ENCODE data around the gene SBF2.

Gene SBF2

DNA sequence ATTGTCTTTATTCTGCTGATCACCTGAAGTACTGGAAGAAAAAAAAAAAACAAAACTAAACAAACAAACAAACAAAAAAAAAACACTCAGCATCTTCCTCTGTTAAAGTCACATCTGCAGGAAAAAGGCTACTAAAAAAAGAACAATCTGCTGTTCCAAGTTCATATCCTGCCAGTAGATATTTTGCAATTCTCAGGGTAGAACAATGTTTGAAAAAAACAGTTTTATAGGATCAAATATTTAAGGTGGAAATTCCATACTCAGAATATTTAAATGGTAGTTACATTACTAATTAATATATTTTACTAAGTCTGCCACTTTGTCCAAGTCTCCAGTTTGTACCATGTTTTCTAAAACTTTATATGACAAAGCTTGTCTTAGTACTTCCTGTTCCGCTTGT, 175.2 kb downstream of the SBF2 start:
- no peak overlapping the region for H3K4me3 ChIP-seq (ENCODE audit: low read length)
- no peaks in the 10 kb centered on the region for H3K9me3 ChIP-seq (ENCODE audit: control insufficient read depth, insufficient read depth, low read length)
- H3K79me2 ChIP-seq (ENCODE audit: control insufficient read depth, low read length) = no peaks in the 10 kb centered on the region
- H3K9me2 ChIP-seq (replicated peaks; ENCODE audit: control insufficient read depth, low read length) = no peaks in the 10 kb centered on the region
- peaks cover 11% of the 10 kb centered on the region; the same call in 1 of the 2 replicates for H3K4me1 ChIP-seq (ENCODE audit: control insufficient read depth, low read length)
- H3F3A ChIP-seq (ENCODE audit: control insufficient read depth, insufficient read depth) = no peaks in the 10 kb centered on the region
- no peak overlapping the region for H3K27ac ChIP-seq (ENCODE audit: low read depth, low read length)
- no peaks in the 10 kb centered on the region for H3K36me3 ChIP-seq (ENCODE audit: control insufficient read depth, low read length)
- no peaks in the 10 kb centered on the region for H3K27me3 ChIP-seq (ENCODE audit: control insufficient read depth, low read length)
- no peaks in the 10 kb centered on the region for H4K20me1 ChIP-seq (ENCODE audit: control insufficient read depth, insufficient read depth, low read depth, low read length)
- no peak for TF ChIP-seq EZH2phosphoT487 (IDR thresholded peaks at IDR 0.05; ENCODE audit: borderline replicate concordance, low read length)
- no peak for TF ChIP-seq CTCF (IDR thresholded peaks at IDR 0.05; ENCODE audit: low read depth, low read length, poor library complexity, severe bottlenecking)
- no peak overlapping the region for H3K4me2 ChIP-seq (ENCODE audit: low read length)

DNA sequence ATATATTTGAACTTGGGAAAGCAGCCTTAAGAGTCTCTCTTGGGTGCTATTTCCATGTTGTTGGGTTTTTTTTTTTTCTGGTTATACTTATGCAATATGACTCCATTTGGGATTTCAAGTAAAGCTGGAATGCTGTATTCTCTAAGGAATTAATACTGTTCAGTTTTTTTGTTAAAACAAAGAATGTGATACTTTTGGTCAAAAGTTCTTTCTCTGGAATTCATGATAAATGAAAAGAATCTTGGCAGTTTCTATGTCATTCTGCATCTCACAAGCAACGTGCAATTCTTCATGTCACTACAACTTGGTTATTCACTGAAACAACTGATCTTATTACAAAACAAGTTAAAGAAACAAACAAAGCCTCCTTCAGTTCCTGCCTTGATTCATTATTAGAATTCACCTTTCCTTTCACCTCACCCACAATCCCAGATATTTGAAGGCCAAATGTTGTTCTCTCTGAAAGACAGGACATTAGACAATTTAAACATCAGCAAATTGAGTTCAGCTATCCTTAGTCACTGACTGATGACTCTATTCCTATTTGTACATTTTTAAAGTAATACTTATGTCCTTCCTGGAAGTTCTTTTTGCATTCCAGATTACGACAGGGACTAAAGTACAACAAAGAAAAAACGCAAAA, 176.2 kb downstream of the SBF2 start:
- Histone ChIP-seq H3K9me2 (replicated peaks; ENCODE audit: control insufficient read depth, low read length) (no peaks in the 10 kb centered on the region), H4K20me1 (ENCODE audit: control insufficient read depth, insufficient read depth, low read depth, low read length) (no peaks in the 10 kb centered on the region), H3K36me3 (ENCODE audit: control insufficient read depth, low read length) (no peaks in the 10 kb centered on the region), H3K9me3 (ENCODE audit: control insufficient read depth, insufficient read depth, low read length) (no peaks in the 10 kb centered on the region), H3K4me3 (ENCODE audit: low read length) (no peak overlapping the region), H3F3A (ENCODE audit: control insufficient read depth, insufficient read depth) (no peaks in the 10 kb centered on the region), H3K27me3 (ENCODE audit: control insufficient read depth, low read length) (no peaks in the 10 kb centered on the region), H3K27ac (ENCODE audit: low read depth, low read length) (no peak overlapping the region), H3K4me1 (ENCODE audit: control insufficient read depth, low read length) (peaks cover 11% of the 10 kb centered on the region; the same call in 1 of the 2 replicates), H3K79me2 (ENCODE audit: control insufficient read depth, low read length) (no peaks in the 10 kb centered on the region), H3K4me2 (ENCODE audit: low read length) (no peak overlapping the region)
- TF ChIP-seq EZH2phosphoT487 (IDR thresholded peaks at IDR 0.05; ENCODE audit: borderline replicate concordance, low read length) = no peak
- no peak for TF ChIP-seq CTCF (IDR thresholded peaks at IDR 0.05; ENCODE audit: low read depth, low read length, poor library complexity, severe bottlenecking)

GRCh38 chr11:10116588-10116987, 177.4 kb downstream of the SBF2 start:
- H3K4me3 ChIP-seq (ENCODE audit: low read length) = no peak overlapping the region
- H3K4me1 ChIP-seq (ENCODE audit: control insufficient read depth, low read length) = peaks cover 11% of the 10 kb centered on the region; the same call in 1 of the 2 replicates
- no peak for TF ChIP-seq EZH2phosphoT487 (IDR thresholded peaks at IDR 0.05; ENCODE audit: borderline replicate concordance, low read length)
- TF ChIP-seq CTCF (IDR thresholded peaks at IDR 0.05; ENCODE audit: low read depth, low read length, poor library complexity, severe bottlenecking) = no peak
- no peaks in the 10 kb centered on the region for H4K20me1 ChIP-seq (ENCODE audit: control insufficient read depth, insufficient read depth, low read depth, low read length)
- no peaks in the 10 kb centered on the region for H3K79me2 ChIP-seq (ENCODE audit: control insufficient read depth, low read length)
- no peaks in the 10 kb centered on the region for H3K27me3 ChIP-seq (ENCODE audit: control insufficient read depth, low read length)
- no peaks in the 10 kb centered on the region for H3K9me2 ChIP-seq (replicated peaks; ENCODE audit: control insufficient read depth, low read length)
- H3K36me3 ChIP-seq (ENCODE audit: control insufficient read depth, low read length) = no peaks in the 10 kb centered on the region
- no peaks in the 10 kb centered on the region for H3K9me3 ChIP-seq (ENCODE audit: control insufficient read depth, insufficient read depth, low read length)
- H3K4me2 ChIP-seq (ENCODE audit: low read length) = no peak overlapping the region
- no peaks in the 10 kb centered on the region for H3F3A ChIP-seq (ENCODE audit: control insufficient read depth, insufficient read depth)
- no peak overlapping the region for H3K27ac ChIP-seq (ENCODE audit: low read depth, low read length)
